ENCODE results near the gene FLRT1.
"Not testable (repeated sequence)": the region's sequence is repeated elsewhere in the genome, so short reads cannot be mapped to it uniquely, and the experiment has no call there.

The FLRT1 gene

DNA sequence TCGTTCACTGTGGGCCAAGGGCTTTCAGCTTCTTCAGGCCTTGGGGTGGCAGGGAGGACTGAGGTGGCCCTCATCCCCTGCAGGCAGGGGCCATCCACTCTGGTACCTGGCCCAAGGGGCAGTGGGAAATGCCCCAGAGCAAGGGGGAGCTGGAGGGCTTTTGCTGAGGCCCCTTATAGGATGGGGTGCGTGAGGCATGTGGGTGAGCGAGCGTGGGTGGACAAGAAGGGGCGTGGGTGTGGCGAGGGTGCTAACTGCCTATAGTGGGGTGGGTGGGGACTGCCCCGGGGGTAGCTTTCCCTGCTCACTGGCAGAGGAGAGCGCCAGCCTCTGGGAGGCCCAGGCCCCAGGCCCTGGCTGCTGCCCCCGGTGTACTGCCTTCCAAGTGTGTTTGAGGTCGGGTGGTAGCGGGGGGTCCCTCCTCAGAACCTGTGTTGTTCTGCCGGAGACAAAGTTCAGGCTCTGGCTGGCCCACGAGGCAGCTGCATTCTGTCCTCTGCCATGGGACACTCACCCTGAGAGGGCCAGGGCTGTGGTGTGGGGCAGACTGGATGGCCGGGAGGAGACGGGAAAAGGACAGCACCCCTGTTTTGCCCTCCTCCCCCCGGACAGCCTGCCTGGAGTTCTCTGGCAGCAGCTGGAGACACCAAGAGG lies 3.4 kb downstream of the FLRT1 start:
- H2AFZ ChIP-seq (ENCODE audit: low read length, unreplicated experiment) = no peak overlapping the region
- H3K79me2 ChIP-seq (ENCODE audit: control insufficient read depth, insufficient read depth, low read length, unreplicated experiment) = no peaks in the 10 kb centered on the region
- H3K4me1 ChIP-seq (ENCODE audit: control insufficient read depth, insufficient read depth, low read length, unreplicated experiment) = peaks cover 5% of the 10 kb centered on the region
- H3K36me3 ChIP-seq (ENCODE audit: insufficient read depth, low read length) = no peaks in the 10 kb centered on the region
- no peak overlapping the region for H3K4me3 ChIP-seq (ENCODE audit: low read depth, low read length)
- no peak overlapping the region for H3K27ac ChIP-seq (ENCODE audit: low read depth, low read length)
- peaks cover 13% of the 10 kb centered on the region for H3K27me3 ChIP-seq (ENCODE audit: insufficient read depth, low read length)

DNA sequence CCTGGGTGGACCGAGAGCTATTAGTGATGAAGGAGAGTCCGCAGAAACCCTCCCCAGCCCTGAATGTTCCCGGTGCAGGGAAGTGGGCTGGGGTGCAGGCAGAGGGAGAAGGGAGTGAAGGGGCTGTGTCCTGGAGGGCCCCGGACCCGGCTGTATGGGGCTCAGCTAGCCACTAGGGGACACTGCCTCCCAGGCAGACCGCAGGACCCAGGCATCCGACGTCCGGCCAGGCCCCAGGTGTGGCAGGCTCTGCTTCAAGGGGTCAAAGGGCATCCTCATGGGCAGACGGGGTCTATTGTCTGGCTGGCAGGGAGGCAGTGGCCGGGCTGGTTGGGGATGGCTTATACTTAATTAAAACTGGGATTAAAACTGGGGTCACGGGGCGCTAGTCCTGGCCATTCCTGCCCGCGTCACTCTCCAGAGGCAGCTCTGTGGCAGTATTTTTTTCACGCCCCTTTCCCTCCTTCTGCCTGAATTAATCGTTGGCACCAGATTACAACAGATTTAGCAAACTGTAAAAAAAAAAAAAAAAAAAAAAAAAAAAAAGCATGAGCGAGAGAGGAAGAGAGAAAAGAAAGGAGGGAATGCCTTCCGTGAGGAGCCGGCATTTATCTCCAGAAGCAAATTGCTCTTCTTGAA lies 5.1 kb downstream of the FLRT1 start:
- Histone ChIP-seq H3K4me1 (ENCODE audit: control insufficient read depth, insufficient read depth, low read length, unreplicated experiment) (no peaks in the 10 kb centered on the region), H3K36me3 (ENCODE audit: insufficient read depth, low read length) (no peaks in the 10 kb centered on the region), H3K27ac (ENCODE audit: low read depth, low read length) (no peak overlapping the region), H3K79me2 (ENCODE audit: control insufficient read depth, insufficient read depth, low read length, unreplicated experiment) (no peaks in the 10 kb centered on the region), H3K4me3 (ENCODE audit: low read depth, low read length) (no peak overlapping the region), H3K27me3 (ENCODE audit: insufficient read depth, low read length) (no peaks in the 10 kb centered on the region; the same call in 1 of the 2 replicates), H2AFZ (ENCODE audit: low read length, unreplicated experiment) (no peak overlapping the region)

DNA sequence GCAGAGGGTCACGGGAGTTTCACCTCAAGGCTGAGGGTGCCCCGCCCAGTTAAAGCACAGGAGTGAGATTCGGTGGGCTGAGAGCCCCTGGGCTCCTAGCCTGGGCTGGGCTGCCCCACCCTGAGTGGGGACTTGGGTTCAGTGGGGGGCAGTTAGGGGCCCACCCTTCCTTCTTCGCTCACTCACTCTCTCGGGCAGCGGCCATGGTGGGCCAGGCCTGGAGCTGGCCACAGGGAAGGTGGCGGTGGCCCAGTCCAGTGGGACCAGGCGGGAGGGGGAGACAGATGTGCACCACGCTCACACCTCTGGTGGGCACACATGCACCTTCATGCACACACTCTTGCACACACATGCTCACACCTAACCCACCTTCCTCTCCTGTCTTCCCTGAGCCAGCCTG lies 6.1 kb downstream of the FLRT1 start:
- no peak overlapping the region for H3K27ac ChIP-seq (ENCODE audit: low read depth, low read length)
- H3K4me3 ChIP-seq (ENCODE audit: low read depth, low read length) = no peak overlapping the region
- H3K27me3 ChIP-seq (ENCODE audit: insufficient read depth, low read length) = no peaks in the 10 kb centered on the region
- no peak overlapping the region for H2AFZ ChIP-seq (ENCODE audit: low read length, unreplicated experiment)
- no peaks in the 10 kb centered on the region for H3K79me2 ChIP-seq (ENCODE audit: control insufficient read depth, insufficient read depth, low read length, unreplicated experiment)
- H3K4me1 ChIP-seq (ENCODE audit: control insufficient read depth, insufficient read depth, low read length, unreplicated experiment) = no peaks in the 10 kb centered on the region
- H3K36me3 ChIP-seq (ENCODE audit: insufficient read depth, low read length) = no peaks in the 10 kb centered on the region

DNA sequence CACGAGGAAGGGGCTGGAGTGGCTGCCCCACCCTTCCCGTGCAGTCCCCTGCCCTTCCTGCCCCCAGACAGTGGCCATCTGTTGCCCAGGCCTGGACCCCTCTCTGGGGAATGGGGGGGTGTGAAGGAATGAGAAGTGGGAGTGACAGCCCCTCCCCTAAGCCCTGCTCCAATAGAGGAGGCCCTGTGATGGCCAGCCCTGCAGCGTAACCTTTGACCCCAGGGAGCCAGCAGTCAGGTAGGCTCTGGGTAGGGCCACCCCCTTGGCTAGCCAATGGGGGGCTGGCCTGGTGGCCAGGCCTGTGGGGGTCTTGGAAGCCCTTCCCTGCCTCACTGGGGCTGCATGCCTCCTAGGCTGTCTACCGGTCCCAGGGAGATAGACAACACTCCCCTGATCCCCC lies 6.6 kb downstream of the FLRT1 start:
- H3K36me3 ChIP-seq (ENCODE audit: insufficient read depth, low read length) = no peaks in the 10 kb centered on the region
- H3K4me1 ChIP-seq (ENCODE audit: control insufficient read depth, insufficient read depth, low read length, unreplicated experiment) = no peaks in the 10 kb centered on the region
- H3K27ac ChIP-seq (ENCODE audit: low read depth, low read length) = no peak overlapping the region
- no peaks in the 10 kb centered on the region for H3K79me2 ChIP-seq (ENCODE audit: control insufficient read depth, insufficient read depth, low read length, unreplicated experiment)
- H2AFZ ChIP-seq (ENCODE audit: low read length, unreplicated experiment) = no peak overlapping the region
- no peak overlapping the region for H3K4me3 ChIP-seq (ENCODE audit: low read depth, low read length)
- no peaks in the 10 kb centered on the region for H3K27me3 ChIP-seq (ENCODE audit: insufficient read depth, low read length)

DNA sequence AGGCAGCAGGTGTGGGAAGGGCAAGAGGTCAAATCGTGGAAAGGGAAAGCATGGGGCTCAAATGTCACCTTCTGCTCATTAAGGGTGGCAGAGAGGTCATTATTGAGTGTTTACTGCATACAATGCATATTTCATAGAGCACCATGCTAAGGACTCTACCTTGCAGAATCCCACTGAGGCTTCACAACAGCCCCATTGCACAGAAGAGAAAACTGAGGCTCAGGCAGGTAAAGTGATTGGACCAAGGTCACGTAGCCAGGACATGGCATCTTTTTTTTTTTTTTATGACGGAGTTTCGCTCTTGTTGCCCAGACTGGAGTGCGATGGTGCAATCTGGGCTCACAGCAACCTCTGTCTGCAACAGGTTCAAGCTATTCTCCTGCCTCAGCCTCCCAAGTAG lies 7.8 kb downstream of the FLRT1 start:
- no peaks in the 10 kb centered on the region for H3K27me3 ChIP-seq (ENCODE audit: insufficient read depth, low read length)
- H3K79me2 ChIP-seq (ENCODE audit: control insufficient read depth, insufficient read depth, low read length, unreplicated experiment) = no peaks in the 10 kb centered on the region
- H2AFZ ChIP-seq (ENCODE audit: low read length, unreplicated experiment) = no peak overlapping the region
- H3K4me3 ChIP-seq (ENCODE audit: low read depth, low read length) = no peak overlapping the region
- no peak overlapping the region for H3K27ac ChIP-seq (ENCODE audit: low read depth, low read length)
- no peaks in the 10 kb centered on the region for H3K36me3 ChIP-seq (ENCODE audit: insufficient read depth, low read length)
- no peaks in the 10 kb centered on the region for H3K4me1 ChIP-seq (ENCODE audit: control insufficient read depth, insufficient read depth, low read length, unreplicated experiment)

DNA sequence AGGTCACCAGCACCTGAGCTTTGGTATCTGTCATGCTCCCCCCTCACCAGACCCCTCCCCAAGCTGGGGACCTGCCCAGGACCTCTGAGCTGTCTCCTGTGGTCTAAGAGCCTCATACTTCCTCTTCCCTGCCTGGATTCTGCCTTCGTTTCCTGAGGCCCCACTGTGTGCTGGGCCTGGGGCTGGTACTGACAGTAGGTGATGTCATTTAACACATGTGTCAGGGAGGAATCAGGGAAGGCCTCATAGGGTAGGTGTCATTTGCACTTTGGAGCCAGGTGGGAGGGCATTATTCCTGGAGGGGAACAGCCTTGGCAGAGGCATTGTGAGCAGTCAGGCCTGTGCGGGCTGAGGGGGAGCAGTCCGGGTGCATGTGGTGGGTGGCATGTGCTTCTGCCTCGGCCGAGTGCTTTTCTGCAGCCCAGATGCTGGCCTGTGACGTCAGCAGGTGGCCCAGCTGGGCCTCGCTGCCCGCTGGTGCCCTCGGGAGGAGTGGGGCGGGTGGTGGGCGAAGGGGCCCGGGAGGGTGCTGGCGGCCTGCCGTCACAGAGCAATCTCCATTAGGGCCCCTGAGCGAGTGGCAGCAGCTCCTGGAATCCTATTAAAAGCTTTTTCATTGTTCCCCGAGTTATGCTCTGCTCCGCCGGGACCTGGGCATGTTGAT lies 9.1 kb downstream of the FLRT1 start:
- Histone ChIP-seq H3K36me3 (ENCODE audit: insufficient read depth, low read length) (no peaks in the 10 kb centered on the region), H3K79me2 (ENCODE audit: control insufficient read depth, insufficient read depth, low read length, unreplicated experiment) (no peaks in the 10 kb centered on the region), H2AFZ (ENCODE audit: low read length, unreplicated experiment) (no peak overlapping the region), H3K4me1 (ENCODE audit: control insufficient read depth, insufficient read depth, low read length, unreplicated experiment) (no peaks in the 10 kb centered on the region), H3K27me3 (ENCODE audit: insufficient read depth, low read length) (no peaks in the 10 kb centered on the region), H3K27ac (ENCODE audit: low read depth, low read length) (no peak overlapping the region), H3K4me3 (ENCODE audit: low read depth, low read length) (no peak overlapping the region)

DNA sequence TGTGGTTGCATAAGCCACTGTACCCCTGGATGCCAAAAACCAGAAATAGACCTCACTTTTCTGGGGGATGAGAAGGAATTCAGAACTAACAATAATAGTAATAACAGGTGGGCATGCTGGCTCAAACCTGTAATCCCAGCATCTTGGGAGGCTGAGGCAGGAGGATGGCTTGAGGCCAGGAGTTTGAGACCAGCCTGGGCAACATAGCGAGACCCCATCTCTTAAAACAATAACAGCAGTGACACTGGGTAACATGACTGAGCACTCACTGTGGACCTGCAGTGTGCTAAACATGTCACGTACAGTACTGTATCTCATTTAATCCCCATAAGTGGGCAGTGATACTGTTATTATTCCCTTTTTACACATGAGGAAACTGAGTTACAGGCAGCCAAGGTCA lies 10.0 kb downstream of the FLRT1 start:
- Histone ChIP-seq H2AFZ (ENCODE audit: low read length, unreplicated experiment) (no peak overlapping the region), H3K4me1 (ENCODE audit: control insufficient read depth, insufficient read depth, low read length, unreplicated experiment) (no peaks in the 10 kb centered on the region), H3K27ac (ENCODE audit: low read depth, low read length) (no peak overlapping the region), H3K79me2 (ENCODE audit: control insufficient read depth, insufficient read depth, low read length, unreplicated experiment) (no peaks in the 10 kb centered on the region), H3K4me3 (ENCODE audit: low read depth, low read length) (no peak overlapping the region), H3K27me3 (ENCODE audit: insufficient read depth, low read length) (no peaks in the 10 kb centered on the region), H3K36me3 (ENCODE audit: insufficient read depth, low read length) (no peaks in the 10 kb centered on the region)

DNA sequence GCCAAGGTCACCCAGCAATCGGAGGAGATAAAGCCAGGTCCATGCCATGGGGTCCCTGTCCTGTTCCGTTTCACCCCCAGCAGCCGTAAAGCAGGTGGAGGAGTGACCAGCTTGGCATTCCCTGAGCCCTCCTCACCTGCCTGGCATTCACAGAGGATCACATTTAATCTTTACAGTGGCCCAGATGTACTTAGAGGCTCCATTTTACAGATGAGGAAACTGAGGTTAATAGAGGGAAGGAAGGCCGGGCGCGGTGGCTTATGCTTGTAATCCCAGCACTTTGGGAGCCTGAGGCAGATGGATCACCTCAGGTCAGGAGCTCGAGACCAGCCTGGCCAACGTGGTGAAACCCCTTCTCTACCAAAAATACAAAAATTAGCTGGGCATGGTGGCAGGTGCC lies 11.6 kb downstream of the FLRT1 start:
- not testable (repeated sequence) for H3K79me2 ChIP-seq (ENCODE audit: control insufficient read depth, insufficient read depth, low read length, unreplicated experiment); H3K4me1 ChIP-seq (ENCODE audit: control insufficient read depth, insufficient read depth, low read length, unreplicated experiment); H3K4me3 ChIP-seq (ENCODE audit: low read depth, low read length); H3K27ac ChIP-seq (ENCODE audit: low read depth, low read length); H2AFZ ChIP-seq (ENCODE audit: low read length, unreplicated experiment); H3K36me3 ChIP-seq (ENCODE audit: insufficient read depth, low read length); H3K27me3 ChIP-seq (ENCODE audit: insufficient read depth, low read length)

DNA sequence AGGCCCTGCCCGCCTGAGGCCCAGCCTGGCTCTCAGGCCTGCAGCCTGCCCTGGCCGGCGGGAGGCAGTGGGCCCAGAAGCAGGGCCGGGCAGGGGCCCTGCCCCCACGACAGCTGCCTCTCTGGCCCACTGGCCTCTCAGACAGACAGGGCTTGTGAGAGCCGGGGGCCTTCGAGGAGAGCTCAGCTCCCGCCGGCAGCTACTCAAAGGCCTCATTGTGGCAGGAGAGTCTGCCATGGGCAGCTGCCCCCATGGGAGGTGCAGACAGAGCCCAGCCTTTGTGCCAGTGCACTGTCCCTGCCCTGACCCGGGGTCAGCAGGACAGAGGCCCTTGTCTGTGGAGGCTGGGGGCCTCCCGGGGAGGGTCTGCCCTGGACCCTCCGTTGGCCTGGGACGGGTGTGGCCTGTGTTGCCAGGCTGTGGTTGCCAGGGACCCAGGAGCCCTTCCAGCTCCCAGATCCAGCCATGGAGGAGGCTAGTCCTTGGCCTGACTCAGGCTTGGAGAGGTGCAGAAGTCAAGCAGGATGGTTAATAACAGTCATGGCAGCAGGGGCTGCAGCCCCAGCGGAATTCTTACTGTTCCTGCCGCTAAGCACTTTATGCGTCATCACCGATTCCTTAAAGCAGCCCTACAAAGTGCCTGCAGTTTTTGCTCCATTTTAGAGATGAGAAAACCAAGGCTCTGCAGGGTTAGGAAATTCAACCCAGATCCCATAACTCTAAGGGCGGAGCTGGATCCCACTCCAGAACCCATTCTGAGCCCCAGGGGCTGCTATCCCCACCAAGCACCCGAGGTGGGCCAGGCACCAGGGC lies 12.5 kb downstream of the FLRT1 start:
- no peaks in the 10 kb centered on the region for H3K4me1 ChIP-seq (ENCODE audit: control insufficient read depth, insufficient read depth, low read length, unreplicated experiment)
- H3K36me3 ChIP-seq (ENCODE audit: insufficient read depth, low read length) = no peaks in the 10 kb centered on the region
- H2AFZ ChIP-seq (ENCODE audit: low read length, unreplicated experiment) = no peak overlapping the region
- H3K79me2 ChIP-seq (ENCODE audit: control insufficient read depth, insufficient read depth, low read length, unreplicated experiment) = no peaks in the 10 kb centered on the region
- H3K27me3 ChIP-seq (ENCODE audit: insufficient read depth, low read length) = no peaks in the 10 kb centered on the region
- no peak overlapping the region for H3K4me3 ChIP-seq (ENCODE audit: low read depth, low read length)
- H3K27ac ChIP-seq (ENCODE audit: low read depth, low read length) = no peak overlapping the region

DNA sequence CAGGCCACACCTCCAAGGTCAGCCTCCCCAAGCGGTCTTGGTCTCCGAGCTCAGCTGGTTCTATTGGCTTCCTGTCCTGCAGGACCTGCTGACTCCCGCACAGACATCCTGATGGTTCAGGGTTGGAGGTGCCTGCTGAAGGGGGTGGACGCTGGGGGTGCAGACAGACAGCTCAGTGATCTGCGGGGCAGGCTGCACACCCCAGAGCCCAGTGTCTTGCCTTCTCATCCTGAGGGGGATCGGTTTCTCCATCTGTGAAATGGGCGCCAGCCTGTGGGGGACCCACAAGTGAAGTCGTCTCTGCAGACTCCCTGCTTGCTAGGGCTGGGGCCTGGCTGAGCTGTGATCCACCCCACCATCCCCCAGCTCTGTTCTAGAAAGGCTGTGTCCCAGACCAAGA lies 13.8 kb downstream of the FLRT1 start:
- no peak overlapping the region for H3K4me3 ChIP-seq (ENCODE audit: low read depth, low read length)
- H3K27me3 ChIP-seq (ENCODE audit: insufficient read depth, low read length) = no peaks in the 10 kb centered on the region
- no peaks in the 10 kb centered on the region for H3K36me3 ChIP-seq (ENCODE audit: insufficient read depth, low read length)
- H3K4me1 ChIP-seq (ENCODE audit: control insufficient read depth, insufficient read depth, low read length, unreplicated experiment) = no peaks in the 10 kb centered on the region
- H3K27ac ChIP-seq (ENCODE audit: low read depth, low read length) = no peak overlapping the region
- no peak overlapping the region for H2AFZ ChIP-seq (ENCODE audit: low read length, unreplicated experiment)
- no peaks in the 10 kb centered on the region for H3K79me2 ChIP-seq (ENCODE audit: control insufficient read depth, insufficient read depth, low read length, unreplicated experiment)
